ENCODE measurements around the gene FAM163A.

- no peak for TF ChIP-seq CTCF (IDR thresholded peaks at IDR 0.05)
- no peak for TF ChIP-seq POLR2A (IDR thresholded peaks at IDR 0.05)
- no peak for TF ChIP-seq EP300 (IDR thresholded peaks at IDR 0.05)
- TF ChIP-seq POLR2AphosphoS5 (IDR thresholded peaks at IDR 0.05): no peak
Measured at GRCh38 chr1:179793281-179793680, 50.2 kb downstream of the FAM163A start.
